ENCODE measurements around the gene GPRC5A. TPM values are rescaled to one million over a fixed set of nuclear protein-coding genes. Genes with fewer than 3 reads are reported as not detected.

GPRC5A gene
- total and polyA plus RNA-seq, 2 of the 13 experiments (the other 11 are each of a cell fraction or from before 2014, with no cell fraction given): 0.27 to 3.0 TPM

- TF ChIP-seq ZC3H4 (CRISPR knock-in tag; IDR thresholded peaks at IDR 0.05; ENCODE audit: borderline replicate concordance) (no peak), TFDP2 (CRISPR knock-in tag; IDR thresholded peaks at IDR 0.05) (no peak), ZNF629 (CRISPR knock-in tag; conservative IDR thresholded peaks at IDR 0.05) (no peak), ZNF891 (CRISPR knock-in tag; IDR thresholded peaks at IDR 0.05) (no peak), TERF1 (CRISPR knock-in tag; IDR thresholded peaks at IDR 0.05) (no peak), CBX2 (IDR thresholded peaks at IDR 0.05; ENCODE audit: low read depth, low read length) (no peak), CBX2 (CRISPR knock-in tag; IDR thresholded peaks at IDR 0.05; ENCODE audit: low read depth) (no peak), CHCHD3 (CRISPR knock-in tag; IDR thresholded peaks at IDR 0.05) (no peak), SMAD3 (CRISPR knock-in tag; IDR thresholded peaks at IDR 0.05) (no peak)
Measured at GRCh38 chr12:12859690-12860089, 31.7 kb upstream of the GPRC5A start (continued).

- Histone ChIP-seq H3K79me2 (ENCODE audit: insufficient read depth, low read length) (no peaks in the 10 kb centered on the region), H3K4me3 (replicated peaks in 1 of 3; ENCODE audit: insufficient read depth in 1 of 3, low read depth in 2 of 3, low read length in 3 of 3) (no peak overlapping the region), H3K9me3 (ENCODE audit: low read length) (no peaks in the 10 kb centered on the region), H2AFZ (ENCODE audit: low read length) (no peak overlapping the region), H3K27me3 (ENCODE audit: control insufficient read depth in 1 of 2, insufficient read depth in 2 of 2, low read length in 2 of 2) (no peaks in the 10 kb centered on the region; a peak in 1 of 5 replicates), H3K4me1 (ENCODE audit: insufficient read depth, low read length) (no peaks in the 10 kb centered on the region), H3K27ac (ENCODE audit: extremely low read length, insufficient read depth, low read length) (no peak overlapping the region), H3K36me3 (replicated peaks in 1 of 2; ENCODE audit: control insufficient read depth in 1 of 2, insufficient read depth in 2 of 2, low read length in 2 of 2) (no peaks in the 10 kb centered on the region), H4K20me1 (ENCODE audit: insufficient read depth, low read length) (no peaks in the 10 kb centered on the region), H3K4me2 (ENCODE audit: low read depth, low read length) (no peak overlapping the region), H3K9ac (ENCODE audit: insufficient read depth, low read depth, low read length) (no peak overlapping the region)
- in situ Hi-C loops (cut with HindIII; ENCODE audit: extremely low pct_ligation_motif_present, low pct_unique_long_range_greater_than_20kb) (no loop called here), intact Hi-C loops (cut with micrococcal nuclease; ENCODE audit: unreplicated experiment) (no loop called here)
- no TSS peak for BruUV-seq (replicated peaks)
- CTCF ChIA-PET (ENCODE audit: low intra/inter-chr PET ratio, low total read pairs): no interaction called here
- no peak for FAIRE-seq
- POLR2A ChIA-PET: no interaction called here
- ATAC-seq: no peak
- 94% methylated on average over 2 of the region's 2 CpGs for WGBS (ENCODE audit: low lambda C conversion rate)
- DNase-seq (ENCODE audit: low spot score): no peak
- TF ChIP-seq ZNF639 (CRISPR knock-in tag; conservative IDR thresholded peaks at IDR 0.05) (no peak), E2F1 (CRISPR knock-in tag; IDR thresholded peaks at IDR 0.05) (no peak), MBD4 (IDR thresholded peaks at IDR 0.05; ENCODE audit: borderline replicate concordance, low read length) (no peak), HNRNPLL (IDR thresholded peaks at IDR 0.05; ENCODE audit: low read depth, low read length, poor library complexity, severe bottlenecking) (no peak), NFYB (CRISPR knock-in tag; IDR thresholded peaks at IDR 0.05) (no peak), TOPORS (CRISPR knock-in tag; IDR thresholded peaks at IDR 0.05) (no peak), BATF2 (CRISPR knock-in tag; IDR thresholded peaks at IDR 0.05) (no peak), REXO4 (CRISPR knock-in tag; IDR thresholded peaks at IDR 0.05; ENCODE audit: borderline replicate concordance) (no peak), PPARG (CRISPR knock-in tag; conservative IDR thresholded peaks at IDR 0.05) (no peak), CHD2 (IDR thresholded peaks at IDR 0.05; ENCODE audit: low read depth, low read length) (no peak)
Measured at GRCh38 chr12:12864243-12864642, 27.1 kb upstream of the GPRC5A start.
